SK-N-SH (cell line): ENCODE measurements around the gene ZNF680. TPM values are rescaled to one million over a fixed set of nuclear protein-coding genes. Genes with fewer than 3 reads are reported as not detected.

Experiments used
- CTCF ChIA-PET: fragments of 300-600, 350-600 bp; formaldehyde crosslinking; extraction: SDS; loops from one replicate; lab custom pipeline; 2021; lab: Yijun Ruan, JAX
- POLR2A ChIA-PET: fragments of 350-600 bp; sonication (Branson Sonifier 250); formaldehyde crosslinking; extraction: SDS; loops from one replicate; lab custom pipeline; 2020; ENCODE audit warnings: antibody characterized with exemption, inconsistent platforms; lab: Yijun Ruan, JAX
- DNase-seq: peaks from one replicate; pipeline ENCODE4 v3.0.0; 2012
- H2AFZ ChIP-seq: fragments of 200-600 bp; sonication (generic); 2 replicates; pipeline ENCODE4 v1.8.1; 2016; ENCODE audit warnings: antibody characterized with exemption, mild to moderate bottlenecking, low read depth
- H3F3A ChIP-seq: fragments of 200-600 bp; sonication (generic); replicated peaks from 2 replicates; pipeline ENCODE3; 2016; ENCODE audit warnings: antibody characterized with exemption, mild to moderate bottlenecking; ENCODE audit not compliant: insufficient read depth
- H3K27ac ChIP-seq, 2 experiments: fragments of 200-500 bp in 1 of 2; fragments of 200-600 bp in 1 of 2; sonication (Bioruptor generic) in 1 of 2; sonication (generic), shearing (Covaris generic) in 1 of 2; 2 replicates each; pipeline versions ENCODE4 v1.5.1 to v1.6.1; 2014 to 2016; ENCODE audit warnings: low read depth in 2 of 2, inconsistent platforms in 1 of 2, low read length in 1 of 2, mild to moderate bottlenecking in 1 of 2, mixed read lengths in 1 of 2
- H3K27me3 ChIP-seq: fragments of 200-600 bp; sonication (generic), shearing (Covaris generic); 2 replicates; pipeline ENCODE4 v1.6.1; 2016; ENCODE audit warnings: mixed run types; ENCODE audit not compliant: insufficient read depth
- H3K36me3 ChIP-seq, 2 experiments: fragments of 200-500 bp in 1 of 2; fragments of 200-600 bp in 1 of 2; sonication (Bioruptor generic) in 1 of 2; sonication (generic) in 1 of 2; replicated peaks in 1 of 2; 2 replicates each; pipeline versions ENCODE3 to v1.5.1; 2014 to 2016; ENCODE audit warnings: low read length in 1 of 2, mild to moderate bottlenecking in 1 of 2; ENCODE audit not compliant: insufficient read depth in 2 of 2, control insufficient read depth in 1 of 2
- H3K4me1 ChIP-seq, 2 experiments: fragments of 200-500 bp in 1 of 2; fragments of 200-600 bp in 1 of 2; sonication (Bioruptor generic) in 1 of 2; sonication (generic), shearing (Covaris generic) in 1 of 2; 2 replicates each; pipeline versions ENCODE4 v1.5.1 to v1.6.1; 2014 to 2016; ENCODE audit warnings: low read depth in 1 of 2, low read length in 1 of 2, mixed run types in 1 of 2; ENCODE audit not compliant: insufficient read depth in 2 of 2, control insufficient read depth in 1 of 2
- H3K4me2 ChIP-seq: fragments of 200-600 bp; sonication (generic), shearing (Covaris generic); 2 replicates; pipeline ENCODE4 v1.6.1; 2017; ENCODE audit warnings: mixed run types
- H3K4me3 ChIP-seq, 2 experiments: fragments of 200-500 bp in 1 of 2; fragments of 200-600 bp in 1 of 2; sonication (Bioruptor generic) in 1 of 2; sonication (generic), shearing (Covaris generic) in 1 of 2; 2 replicates each; pipeline versions ENCODE4 v1.5.1 to v1.8.1; 2014 to 2016; ENCODE audit warnings: low read depth in 2 of 2, inconsistent platforms in 1 of 2, low read length in 1 of 2, mild to moderate bottlenecking in 1 of 2, mixed read lengths in 1 of 2, moderate library complexity in 1 of 2
- H3K79me2 ChIP-seq: fragments of 200-600 bp; sonication (generic); 2 replicates; pipeline ENCODE4 v1.8.1; 2017; ENCODE audit warnings: mild to moderate bottlenecking; ENCODE audit not compliant: insufficient read depth
- H3K9ac ChIP-seq: fragments of 200-600 bp; sonication (generic); 2 replicates; pipeline ENCODE4 v1.6.1; 2017; ENCODE audit warnings: mixed run types
- H3K9me2 ChIP-seq: fragments of 200-600 bp; sonication (generic); 2 replicates; pipeline ENCODE4 v1.6.1; 2017; ENCODE audit warnings: mixed run types
- H3K9me3 ChIP-seq: fragments of 200-600 bp; sonication (generic); 2 replicates; pipeline ENCODE4 v1.6.1; 2017; ENCODE audit warnings: mixed run types, mild to moderate bottlenecking, moderate library complexity
- H4K20me1 ChIP-seq: fragments of 200-600 bp; sonication (generic); 2 replicates; pipeline ENCODE4 v1.6.1; 2017; ENCODE audit warnings: mild to moderate bottlenecking, mixed run types; ENCODE audit not compliant: insufficient read depth
- CHD2 ChIP-seq: fragments of 150-350 bp; IDR thresholded peaks from 2 replicates; pipeline ENCODE4 v1.6.1; 2018; ENCODE audit warnings: low read length; ENCODE audit not compliant: partially characterized antibody
- CTCF ChIP-seq: fragments of 200-600 bp; sonication (generic); IDR thresholded peaks from 2 replicates; pipeline ENCODE4 v1.6.1; 2017; ENCODE audit warnings: antibody characterized with exemption, mild to moderate bottlenecking, moderate library complexity
- ELF1 ChIP-seq: IDR thresholded peaks from 2 replicates; pipeline ENCODE4 v1.4.0; 2012
- GATA2 ChIP-seq: sonication (generic); formaldehyde crosslinking; IDR thresholded peaks from 2 replicates; pipeline ENCODE4 v1.5.0; 2020; ENCODE audit warnings: mild to moderate bottlenecking, missing genetic modification reagents
- JUND ChIP-seq: IDR thresholded peaks from 2 replicates; pipeline ENCODE4 v1.4.0; 2012
- RAD21 ChIP-seq: IDR thresholded peaks from 2 replicates; pipeline ENCODE4 v1.6.1; 2012; ENCODE audit warnings: mild to moderate bottlenecking, low read length
- REST ChIP-seq: IDR thresholded peaks from 2 replicates; pipeline ENCODE4 v1.6.1; 2012; ENCODE audit warnings: mild to moderate bottlenecking, low read depth, low read length, moderate library complexity
- SIN3A ChIP-seq: IDR thresholded peaks from 2 replicates; pipeline ENCODE4 v1.6.1; 2012; ENCODE audit warnings: low read depth, mild to moderate bottlenecking, low read length, moderate library complexity, borderline replicate concordance
- SMC3 ChIP-seq: IDR thresholded peaks from 2 replicates; pipeline ENCODE4 v1.6.1; 2012; ENCODE audit warnings: low read depth, low read length, improper control_type of control experiment
- TAF1 ChIP-seq: IDR thresholded peaks from 2 replicates; pipeline ENCODE4 v1.6.1; 2012; ENCODE audit warnings: low read depth, mild to moderate bottlenecking, low read length, moderate library complexity, borderline replicate concordance
- YY1 ChIP-seq: IDR thresholded peaks from 2 replicates; pipeline ENCODE4 v1.4.0; 2012; ENCODE audit warnings: low read depth, mild to moderate bottlenecking
- WGBS: methylation state at CpG from one replicate; pipeline ENCODE4 v1.1.6; 2017; ENCODE audit warnings: low lambda C conversion rate; 5-methylcytosine and 5-hydroxymethylcytosine counted together
- polyA plus RNA-seq, 3 experiments: library from polyadenylated mRNA; depleted of rRNA; stranded (reverse); fragments of >200 nt; gene quantifications; 2 replicates each; pipeline ENCODE4 v1.2.3, GENCODE V29; 2012

The ZNF680 gene
- polyA plus RNA-seq, 1 of the 3 experiments (the other 2 are of a cell fraction), result 1.6 TPM

DNA sequence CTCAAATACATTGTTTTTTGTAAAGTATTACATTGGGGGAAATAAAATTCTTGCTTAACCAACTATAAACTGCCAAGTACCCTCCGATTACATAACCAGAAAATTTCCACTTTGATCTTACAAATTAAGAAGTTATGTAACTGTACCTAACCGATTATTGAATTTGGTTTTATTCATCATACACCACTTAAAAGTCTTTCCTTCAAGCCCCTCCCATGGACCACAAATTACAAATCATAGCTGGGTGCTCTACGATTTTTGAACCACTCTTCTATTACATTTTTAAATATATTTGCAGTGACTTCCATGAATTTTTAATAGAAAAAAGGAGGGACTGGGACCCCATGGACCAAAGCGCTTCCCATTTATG lies 630 bp downstream of the ZNF680 start:
- H3K4me1 ChIP-seq, result peaks cover 5 to 6% of the 10 kb centered on the region in 2 experiments; a peak in 2 of 4 replicates
- peak overlapping the region; percentile 89 for H2AFZ ChIP-seq
- peak overlapping the region; percentile 70 to 85 for H3K4me3 ChIP-seq
- H3K36me3 ChIP-seq, result peaks cover 0 to 24% of the 10 kb centered on the region in 2 experiments
- no peaks in the 10 kb centered on the region for H3K9me2 ChIP-seq
- no peak for TF ChIP-seq ELF1
- no peak for TF ChIP-seq TAF1
- no peak for TF ChIP-seq SIN3A
- no peak for TF ChIP-seq GATA2
- TF ChIP-seq JUND, result no peak
- TF ChIP-seq SMC3, result no peak
- DNase-seq, result no peak
- H4K20me1 ChIP-seq, result no peaks in the 10 kb centered on the region
- no peaks in the 10 kb centered on the region for H3K9me3 ChIP-seq
- peaks cover 3% of the 10 kb centered on the region for H3F3A ChIP-seq
- POLR2A ChIA-PET, result interaction anchor here (0.8 to 2.0 kb wide), 7 partner anchors 10 to 255 kb away, joined by 3 to 31 read pairs (median 7); partner anchors contain the start of gene ZNF736
- H3K79me2 ChIP-seq, result peaks cover 55% of the 10 kb centered on the region
- H3K4me2 ChIP-seq, result peak overlapping the region; percentile 82
- no peaks in the 10 kb centered on the region for H3K27me3 ChIP-seq
- peak overlapping the region; percentile 82 for H3K9ac ChIP-seq
- WGBS, result 4% methylated on average over 4 of the region's 4 CpGs
- H3K27ac ChIP-seq, result peak overlapping the region; percentile 74 to 83
- CTCF ChIA-PET, result interaction anchor here (1.5 kb wide), 1 partner anchor 380 kb away, joined by 6 read pairs; no protein-coding TSS in a partner anchor

DNA sequence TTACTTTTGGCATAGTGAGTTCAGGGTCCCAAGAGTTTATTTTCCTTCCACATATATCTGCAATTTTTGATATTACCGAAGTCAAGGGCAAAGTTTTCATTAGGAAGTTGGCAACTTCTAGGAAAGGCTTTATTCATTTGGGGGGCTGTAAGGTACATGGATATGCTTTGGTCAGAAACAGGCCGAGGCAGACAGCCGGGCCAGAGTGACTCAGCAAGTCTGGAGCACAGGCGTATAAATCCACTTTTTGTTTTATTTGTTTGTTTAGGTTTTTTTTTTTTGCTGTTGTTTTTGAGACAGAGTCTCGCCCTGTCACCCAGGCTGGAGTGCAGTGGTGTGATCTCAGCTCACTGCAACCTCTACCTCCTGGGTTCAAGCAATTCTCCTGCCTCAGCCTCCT lies 3.7 kb downstream of the ZNF680 start:
- POLR2A ChIA-PET, result no interaction called here
- Histone ChIP-seq H4K20me1 (no peaks in the 10 kb centered on the region), H3K36me3 (peaks cover 0 to 41% of the 10 kb centered on the region in 2 experiments), H3K27ac (no peak overlapping the region), H3K9me3 (no peaks in the 10 kb centered on the region), H3F3A (peaks cover 3% of the 10 kb centered on the region), H3K4me2 (no peak overlapping the region), H3K9me2 (no peaks in the 10 kb centered on the region), H3K4me1 (peaks cover 5 to 6% of the 10 kb centered on the region in 2 experiments; a peak in 2 of 4 replicates), H3K27me3 (no peaks in the 10 kb centered on the region), H3K9ac (peak overlapping the region; percentile 8; the same call in 1 of the 2 replicates)
- DNase-seq, result no peak
- WGBS, result 80% methylated on average over 5 of the region's 5 CpGs
- TF ChIP-seq YY1 (no peak), GATA2 (no peak), CTCF (no peak), REST (no peak), CHD2 (no peak), RAD21 (no peak)
- TF ChIP-seq, all 33 proteins: peak for 0
- no peak overlapping the region for H3K4me3 ChIP-seq
- CTCF ChIA-PET, result no interaction called here
- H3K79me2 ChIP-seq, result peaks cover 86% of the 10 kb centered on the region
- no peak overlapping the region for H2AFZ ChIP-seq
